Neural cell (in vitro differentiated cells): ENCODE data around the gene NPDC1. TPM values are rescaled to one million over a fixed set of nuclear protein-coding genes. Genes with fewer than 3 reads are reported as not detected.
"Not testable (repeated sequence)": the region's sequence is repeated elsewhere in the genome, so short reads cannot be mapped to it uniquely, and the experiment has no call there.

Experiments
- H2AFZ ChIP-seq: fragments of 200-600, 300-800 bp; sonication (generic), shearing (Covaris generic); 2 replicates; pipeline ENCODE4 v1.6.0; 2014; ENCODE audit warnings: low read depth, mild to moderate bottlenecking, antibody characterized with exemption, low read length, moderate library complexity
- H3F3A ChIP-seq: fragments of 200-600 bp; shearing (Covaris generic); 2 replicates; pipeline ENCODE4 v1.6.1; 2016; ENCODE audit warnings: mild to moderate bottlenecking, moderate library complexity, mixed read lengths, antibody characterized with exemption, low read length; ENCODE audit not compliant: insufficient read depth, poor library complexity, severe bottlenecking
- H3K27ac ChIP-seq: fragments of 200-600, 300-800 bp; sonication (generic), shearing (Covaris generic); 2 replicates; pipeline ENCODE4 v1.5.1; 2014; ENCODE audit warnings: mild to moderate bottlenecking, low read length, moderate library complexity
- H3K27me3 ChIP-seq: fragments of 300-800, 200-600 bp; sonication (generic), shearing (Covaris generic); 2 replicates; pipeline ENCODE4 v1.6.0; 2014; ENCODE audit warnings: mild to moderate bottlenecking, low read depth, low read length, moderate library complexity; ENCODE audit not compliant: insufficient read depth
- H3K36me3 ChIP-seq: fragments of 300-800, 200-600 bp; sonication (generic), shearing (Covaris generic); 2 replicates; pipeline ENCODE4 v1.5.1; 2014; ENCODE audit warnings: mild to moderate bottlenecking, antibody characterized with exemption, low read length, moderate library complexity; ENCODE audit not compliant: insufficient read depth
- H3K4me2 ChIP-seq: fragments of 300-800, 200-600 bp; sonication (generic), shearing (Covaris generic); 2 replicates; pipeline ENCODE4 v1.6.0; 2014; ENCODE audit warnings: mild to moderate bottlenecking, low read length
- H3K4me3 ChIP-seq: fragments of 300-800, 200-600 bp; sonication (generic), shearing (Covaris generic); 2 replicates; pipeline ENCODE4 v1.5.1; 2014; ENCODE audit warnings: mild to moderate bottlenecking, low read length, moderate library complexity
- H3K79me2 ChIP-seq: fragments of 200-600 bp; shearing (Covaris generic); replicated peaks from 2 replicates; pipeline ENCODE4 v1.6.0; 2014; ENCODE audit warnings: mild to moderate bottlenecking, low read length, moderate library complexity; ENCODE audit not compliant: insufficient read depth
- H3K9ac ChIP-seq: fragments of 300-800, 200-600 bp; sonication (generic), shearing (Covaris generic); 2 replicates; pipeline ENCODE4 v1.6.1; 2016; ENCODE audit warnings: mild to moderate bottlenecking, low read length, mixed read lengths
- H3K9me2 ChIP-seq: fragments of 200-600 bp; shearing (Covaris generic); 2 replicates; pipeline ENCODE4 v1.6.1; 2016; ENCODE audit warnings: mild to moderate bottlenecking, low read length, mixed read lengths; ENCODE audit not compliant: insufficient read depth
- H3K9me3 ChIP-seq: fragments of 200-600, 300-800 bp; sonication (generic), shearing (Covaris generic); 2 replicates; pipeline ENCODE4 v1.6.1; 2016; ENCODE audit warnings: mild to moderate bottlenecking, mixed run types, low read length, moderate library complexity, mixed read lengths
- H4K20me1 ChIP-seq: fragments of 200-600 bp; shearing (Covaris generic); 2 replicates; pipeline ENCODE4 v1.6.1; 2016; ENCODE audit warnings: mild to moderate bottlenecking, mixed run types; ENCODE audit not compliant: insufficient read depth
- CTCF ChIP-seq: fragments of 450-650 bp; IDR thresholded peaks from 2 replicates; pipeline ENCODE4 v1.5.1; 2014; ENCODE audit warnings: antibody characterized with exemption, mild to moderate bottlenecking, moderate library complexity; ENCODE audit not compliant: poor library complexity, severe bottlenecking
- EP300 ChIP-seq: fragments of 450-650 bp; conservative IDR thresholded peaks from 2 replicates; pipeline ENCODE4 v1.6.1; 2014; ENCODE audit warnings: antibody characterized with exemption, mild to moderate bottlenecking, moderate library complexity; ENCODE audit not compliant: poor library complexity, severe bottlenecking
- EZH2 ChIP-seq: fragments of 200-600, 300-800 bp; shearing (Covaris generic), sonication (generic); IDR thresholded peaks from 2 replicates; pipeline ENCODE4 v1.6.1; 2014; ENCODE audit warnings: antibody characterized with exemption, low read length, borderline replicate concordance, mild to moderate bottlenecking; ENCODE audit not compliant: insufficient read depth, poor library complexity, severe bottlenecking
- MXI1 ChIP-seq: fragments of 450-650 bp; conservative IDR thresholded peaks from 2 replicates; pipeline ENCODE4 v1.6.1; 2014; ENCODE audit warnings: antibody characterized with exemption, mild to moderate bottlenecking; ENCODE audit not compliant: poor library complexity, severe bottlenecking
- POLR2AphosphoS5 ChIP-seq: IDR thresholded peaks from 2 replicates; pipeline ENCODE4 v1.6.1; 2012
- RAD21 ChIP-seq: fragments of 450-650 bp; conservative IDR thresholded peaks from 2 replicates; pipeline ENCODE4 v1.6.1; 2014; ENCODE audit warnings: antibody characterized with exemption, mild to moderate bottlenecking, moderate library complexity
- REST ChIP-seq: IDR thresholded peaks from 2 replicates; pipeline ENCODE4 v1.6.1; 2012; ENCODE audit warnings: borderline replicate concordance
- SMC3 ChIP-seq: fragments of 450-650 bp; conservative IDR thresholded peaks from 2 replicates; pipeline ENCODE4 v1.6.1; 2014; ENCODE audit warnings: antibody characterized with exemption, mild to moderate bottlenecking, moderate library complexity; ENCODE audit not compliant: poor library complexity
- TAF1 ChIP-seq: IDR thresholded peaks from 2 replicates; pipeline ENCODE4 v1.6.1; 2012; ENCODE audit warnings: low read depth
- polyA plus RNA-seq: library from polyadenylated mRNA; depleted of rRNA; stranded (reverse); fragments of >200 nt; gene quantifications from 2 replicates; pipeline ENCODE4 v1.2.3, GENCODE V29; 2014

NPDC1 gene
- polyA plus RNA-seq, 1 donor from 2014 or later = 161 TPM

- not testable (repeated sequence) for H2AFZ ChIP-seq, H4K20me1 ChIP-seq, H3F3A ChIP-seq, H3K79me2 ChIP-seq, H3K9me2 ChIP-seq, H3K9me3 ChIP-seq, H3K36me3 ChIP-seq, H3K27ac ChIP-seq, H3K9ac ChIP-seq, H3K4me3 ChIP-seq, H3K27me3 ChIP-seq, H3K4me2 ChIP-seq
- peak; percentile 39 for TF ChIP-seq CTCF
Observed at GRCh38 chr9:137004285-137004684, 41.7 kb downstream of the NPDC1 start.

- H3K4me3 ChIP-seq = no peak overlapping the region
- H3F3A ChIP-seq = no peaks in the 10 kb centered on the region
- H3K9ac ChIP-seq = no peak overlapping the region
- H4K20me1 ChIP-seq = no peaks in the 10 kb centered on the region
- no peak for TF ChIP-seq TAF1
- no peak for TF ChIP-seq RAD21
- TF ChIP-seq EP300 = no peak
- no peak for TF ChIP-seq EZH2
- no peak for TF ChIP-seq SMC3
- TF ChIP-seq REST = no peak
- no peak for TF ChIP-seq MXI1
- no peak for TF ChIP-seq CTCF
- no peak for TF ChIP-seq POLR2AphosphoS5
- no peaks in the 10 kb centered on the region for H3K27me3 ChIP-seq
- no peaks in the 10 kb centered on the region for H3K9me2 ChIP-seq
- H2AFZ ChIP-seq = no peak overlapping the region
- no peak overlapping the region for H3K4me2 ChIP-seq
- no peaks in the 10 kb centered on the region for H3K36me3 ChIP-seq
- no peaks in the 10 kb centered on the region for H3K9me3 ChIP-seq
- H3K27ac ChIP-seq = no peak overlapping the region
- H3K79me2 ChIP-seq = no peaks in the 10 kb centered on the region
Observed at GRCh38 chr9:137002646-137003041, 43.3 kb downstream of the NPDC1 start.
